WTC11 (cell line): ENCODE results near the gene ACVR2B. TPM values are rescaled to one million over a fixed set of nuclear protein-coding genes. Genes with fewer than 3 reads are reported as not detected.

Experiments used
- ATAC-seq: fragments of 200-7000 bp; cut with Tn5 transposase; 2 replicates; pipeline ENCODE4 v1.10.0; 2021; ENCODE audit warnings: mild to moderate bottlenecking, moderate library complexity
- CTCF ChIA-PET: fragments of 300-600 bp; sonication (Branson Sonifier 250); formaldehyde crosslinking; loops from one replicate; lab custom pipeline; 2021; ENCODE audit warnings: antibody characterized with exemption; lab: Charles Lee
- POLR2A ChIA-PET: fragments of 350-600 bp; sonication (Branson Sonifier 250); formaldehyde crosslinking; loops from one replicate; lab custom pipeline; 2021; ENCODE audit warnings: antibody characterized with exemption; lab: Charles Lee
- DNase-seq: peaks from one replicate; pipeline ENCODE4 v3.0.0; 2021; ENCODE audit warnings: low spot score
- H3K27ac Mint-ChIP-seq: 2 replicates; pipeline ENCODE4 v1.8.0; 2021; ENCODE audit warnings: mixed read lengths
- H3K27me3 Mint-ChIP-seq: 2 replicates; pipeline ENCODE4 v1.8.0; 2021; ENCODE audit warnings: low read depth, mild to moderate bottlenecking, moderate library complexity, mixed read lengths
- H3K36me3 Mint-ChIP-seq: 2 replicates; pipeline ENCODE4 v1.8.0; 2021; ENCODE audit warnings: mixed read lengths
- H3K4me1 Mint-ChIP-seq: 2 replicates; pipeline ENCODE4 v1.8.0; 2022; ENCODE audit warnings: mixed read lengths
- H3K4me3 Mint-ChIP-seq: 2 replicates; pipeline ENCODE4 v1.8.0; 2021; ENCODE audit warnings: mild to moderate bottlenecking, moderate library complexity, mixed read lengths
- H3K9me3 Mint-ChIP-seq: 2 replicates; pipeline ENCODE4 v1.8.0; 2021; ENCODE audit warnings: mixed read lengths
- ATF1 ChIP-seq: sonication (generic); formaldehyde crosslinking; IDR thresholded peaks from 2 replicates; pipeline ENCODE4 v1.8.1; 2023; ENCODE audit warnings: mild to moderate bottlenecking, moderate library complexity, missing genetic modification reagents
- CREB1 ChIP-seq: sonication (generic); formaldehyde crosslinking; IDR thresholded peaks from 2 replicates; pipeline ENCODE4 v1.8.0; 2023; ENCODE audit warnings: mild to moderate bottlenecking, missing genetic modification reagents
- GABPB1 ChIP-seq: sonication (generic); formaldehyde crosslinking; IDR thresholded peaks from 2 replicates; pipeline ENCODE4 v1.8.1; 2023; ENCODE audit warnings: mild to moderate bottlenecking, missing genetic modification reagents
- NFE2L1 ChIP-seq: sonication (generic); formaldehyde crosslinking; IDR thresholded peaks from 2 replicates; pipeline ENCODE4 v1.8.1; 2023; ENCODE audit warnings: missing genetic modification reagents
- PRRX2 ChIP-seq: fragments of 250-450 bp; sonication (Bioruptor Pico); IDR thresholded peaks from 2 replicates; pipeline ENCODE4 v1.8.0; 2021; ENCODE audit warnings: mild to moderate bottlenecking
- RORB ChIP-seq: fragments of 250-450 bp; sonication (Bioruptor Pico); IDR thresholded peaks from 2 replicates; pipeline ENCODE4 v1.9.0; 2021; ENCODE audit warnings: mild to moderate bottlenecking
- TEAD4 ChIP-seq: sonication (generic); formaldehyde crosslinking; IDR thresholded peaks from 2 replicates; pipeline ENCODE4 v1.8.0; 2022; ENCODE audit warnings: mild to moderate bottlenecking, missing genetic modification reagents
- ZNF396 ChIP-seq: fragments of 250-450 bp; sonication (Bioruptor Pico); IDR thresholded peaks from 2 replicates; pipeline ENCODE4 v1.8.0; 2021; ENCODE audit warnings: mild to moderate bottlenecking, moderate library complexity, borderline replicate concordance
- ZNF416 ChIP-seq: fragments of 250-450 bp; sonication (Bioruptor Pico); IDR thresholded peaks from 2 replicates; pipeline ENCODE4 v1.9.0; 2021; ENCODE audit warnings: mild to moderate bottlenecking, inconsistent platforms
- ZNF671 ChIP-seq: fragments of 250-450 bp; sonication (Bioruptor Pico); IDR thresholded peaks from 2 replicates; pipeline ENCODE4 v1.8.0; 2021; ENCODE audit warnings: mild to moderate bottlenecking
- total RNA-seq: library from RNA; stranded (reverse); gene quantifications from 3 replicates; pipeline ENCODE4 v1.2.3, GENCODE V29; 2021
- TF ChIP-seq, protein P1 (sequence below): sonication (generic); formaldehyde crosslinking; IDR thresholded peaks from 2 replicates; pipeline ENCODE4 v1.8.1; 2023; ENCODE audit warnings: mild to moderate bottlenecking, missing genetic modification reagents
- TF ChIP-seq, protein P2 (sequence below): sonication (generic); formaldehyde crosslinking; IDR thresholded peaks from 2 replicates; pipeline ENCODE4 v1.8.0; 2022; ENCODE audit warnings: mild to moderate bottlenecking, missing genetic modification reagents
- TF ChIP-seq, protein P3 (sequence below): sonication (generic); formaldehyde crosslinking; IDR thresholded peaks from 2 replicates; pipeline ENCODE4 v1.8.1; 2023; ENCODE audit warnings: mild to moderate bottlenecking, missing genetic modification reagents, borderline replicate concordance
- TF ChIP-seq, protein P4 (sequence below): sonication (generic); formaldehyde crosslinking; IDR thresholded peaks from 2 replicates; pipeline ENCODE4 v1.8.1; 2023; ENCODE audit warnings: mild to moderate bottlenecking, missing genetic modification reagents, moderate library complexity
- TF ChIP-seq, protein P5 (sequence below): fragments of 250-450 bp; sonication (Bioruptor Pico); IDR thresholded peaks from 2 replicates; pipeline ENCODE4 v1.9.0; 2021; ENCODE audit warnings: mild to moderate bottlenecking
- TF ChIP-seq, protein P6 (sequence below): fragments of 250-450 bp; sonication (Bioruptor Pico); IDR thresholded peaks from 2 replicates; pipeline ENCODE4 v1.8.0; 2021; ENCODE audit warnings: mild to moderate bottlenecking
- TF ChIP-seq, protein P7 (sequence below): sonication (generic); formaldehyde crosslinking; IDR thresholded peaks from 2 replicates; pipeline ENCODE4 v1.8.0; 2023; ENCODE audit warnings: mild to moderate bottlenecking, missing genetic modification reagents
- TF ChIP-seq, protein P8 (sequence below): fragments of 250-450 bp; sonication (Bioruptor Pico); IDR thresholded peaks from 2 replicates; pipeline ENCODE4 v1.9.0; 2021; ENCODE audit warnings: mild to moderate bottlenecking
- TF ChIP-seq, protein P9 (sequence below): fragments of 250-450 bp; sonication (Bioruptor Pico); IDR thresholded peaks from 2 replicates; pipeline ENCODE4 v1.9.0; 2021; ENCODE audit warnings: moderate library complexity, mild to moderate bottlenecking, inconsistent platforms, borderline replicate concordance

Gene ACVR2B
- total RNA-seq, 1 experiment from 2014 or later, result 104 TPM

DNA sequence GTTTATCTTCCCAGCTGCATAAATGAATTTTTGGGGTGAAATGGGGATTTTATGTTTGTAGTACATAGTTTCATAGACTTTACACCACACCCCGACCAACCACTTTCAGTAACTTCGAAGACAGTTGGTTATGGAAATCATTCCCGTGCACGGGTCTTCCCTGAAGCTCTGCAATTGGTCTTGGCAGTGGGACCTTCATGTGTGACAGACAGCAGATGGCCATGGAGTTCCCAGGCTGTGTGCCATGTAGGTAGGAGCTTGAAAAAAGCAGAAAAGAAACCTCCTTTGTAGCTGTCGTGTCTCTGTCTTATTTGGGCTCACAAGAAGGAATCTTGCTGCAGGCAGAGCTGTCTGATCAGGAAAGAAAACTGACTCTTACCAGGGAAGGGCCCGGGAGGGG lies 68.3 kb downstream of the ACVR2B start:
- ChIA-PET CTCF (interaction anchor here (0.5 to 6.1 kb wide), 45 partner anchors 9 to 493 kb away, joined by 3 to 198 read pairs (median 5); partner anchors contain the start of genes EXOG, PLCD1, SCN5A and XYLB), POLR2A (interaction anchor here (0.8 kb wide), 1 partner anchor 119 kb away, joined by 3 read pairs; no protein-coding TSS in a partner anchor)
- Mint-ChIP-seq H3K27me3 (no peaks in the 10 kb centered on the region), H3K27ac (peak overlapping the region; percentile 20; the same call in 1 of the 2 replicates), H3K9me3 (no peaks in the 10 kb centered on the region), H3K36me3 (peaks cover 36% of the 10 kb centered on the region), H3K4me1 (peaks cover 36% of the 10 kb centered on the region), H3K4me3 (no peak overlapping the region)
- ATAC-seq (no peak), DNase-seq (no peak)
- no peak for TF ChIP-seq RORB
- TF ChIP-seq, protein P1, sequence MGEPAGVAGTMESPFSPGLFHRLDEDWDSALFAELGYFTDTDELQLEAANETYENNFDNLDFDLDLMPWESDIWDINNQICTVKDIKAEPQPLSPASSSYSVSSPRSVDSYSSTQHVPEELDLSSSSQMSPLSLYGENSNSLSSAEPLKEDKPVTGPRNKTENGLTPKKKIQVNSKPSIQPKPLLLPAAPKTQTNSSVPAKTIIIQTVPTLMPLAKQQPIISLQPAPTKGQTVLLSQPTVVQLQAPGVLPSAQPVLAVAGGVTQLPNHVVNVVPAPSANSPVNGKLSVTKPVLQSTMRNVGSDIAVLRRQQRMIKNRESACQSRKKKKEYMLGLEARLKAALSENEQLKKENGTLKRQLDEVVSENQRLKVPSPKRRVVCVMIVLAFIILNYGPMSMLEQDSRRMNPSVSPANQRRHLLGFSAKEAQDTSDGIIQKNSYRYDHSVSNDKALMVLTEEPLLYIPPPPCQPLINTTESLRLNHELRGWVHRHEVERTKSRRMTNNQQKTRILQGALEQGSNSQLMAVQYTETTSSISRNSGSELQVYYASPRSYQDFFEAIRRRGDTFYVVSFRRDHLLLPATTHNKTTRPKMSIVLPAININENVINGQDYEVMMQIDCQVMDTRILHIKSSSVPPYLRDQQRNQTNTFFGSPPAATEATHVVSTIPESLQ, result no peak
- no peak for TF ChIP-seq ZNF416 (CRISPR knock-in tag)
- TF ChIP-seq, protein P2, sequence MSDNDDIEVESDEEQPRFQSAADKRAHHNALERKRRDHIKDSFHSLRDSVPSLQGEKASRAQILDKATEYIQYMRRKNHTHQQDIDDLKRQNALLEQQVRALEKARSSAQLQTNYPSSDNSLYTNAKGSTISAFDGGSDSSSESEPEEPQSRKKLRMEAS (CRISPR knock-in tag), result no peak
- no peak for TF ChIP-seq ATF1
- TF ChIP-seq NFE2L1 (CRISPR knock-in tag), result no peak
- TF ChIP-seq, protein P3, sequence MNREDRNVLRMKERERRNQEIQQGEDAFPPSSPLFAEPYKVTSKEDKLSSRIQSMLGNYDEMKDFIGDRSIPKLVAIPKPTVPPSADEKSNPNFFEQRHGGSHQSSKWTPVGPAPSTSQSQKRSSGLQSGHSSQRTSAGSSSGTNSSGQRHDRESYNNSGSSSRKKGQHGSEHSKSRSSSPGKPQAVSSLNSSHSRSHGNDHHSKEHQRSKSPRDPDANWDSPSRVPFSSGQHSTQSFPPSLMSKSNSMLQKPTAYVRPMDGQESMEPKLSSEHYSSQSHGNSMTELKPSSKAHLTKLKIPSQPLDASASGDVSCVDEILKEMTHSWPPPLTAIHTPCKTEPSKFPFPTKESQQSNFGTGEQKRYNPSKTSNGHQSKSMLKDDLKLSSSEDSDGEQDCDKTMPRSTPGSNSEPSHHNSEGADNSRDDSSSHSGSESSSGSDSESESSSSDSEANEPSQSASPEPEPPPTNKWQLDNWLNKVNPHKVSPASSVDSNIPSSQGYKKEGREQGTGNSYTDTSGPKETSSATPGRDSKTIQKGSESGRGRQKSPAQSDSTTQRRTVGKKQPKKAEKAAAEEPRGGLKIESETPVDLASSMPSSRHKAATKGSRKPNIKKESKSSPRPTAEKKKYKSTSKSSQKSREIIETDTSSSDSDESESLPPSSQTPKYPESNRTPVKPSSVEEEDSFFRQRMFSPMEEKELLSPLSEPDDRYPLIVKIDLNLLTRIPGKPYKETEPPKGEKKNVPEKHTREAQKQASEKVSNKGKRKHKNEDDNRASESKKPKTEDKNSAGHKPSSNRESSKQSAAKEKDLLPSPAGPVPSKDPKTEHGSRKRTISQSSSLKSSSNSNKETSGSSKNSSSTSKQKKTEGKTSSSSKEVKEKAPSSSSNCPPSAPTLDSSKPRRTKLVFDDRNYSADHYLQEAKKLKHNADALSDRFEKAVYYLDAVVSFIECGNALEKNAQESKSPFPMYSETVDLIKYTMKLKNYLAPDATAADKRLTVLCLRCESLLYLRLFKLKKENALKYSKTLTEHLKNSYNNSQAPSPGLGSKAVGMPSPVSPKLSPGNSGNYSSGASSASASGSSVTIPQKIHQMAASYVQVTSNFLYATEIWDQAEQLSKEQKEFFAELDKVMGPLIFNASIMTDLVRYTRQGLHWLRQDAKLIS, result no peak
- TF ChIP-seq PRRX2 (CRISPR knock-in tag), result no peak
- TF ChIP-seq, protein P4, sequence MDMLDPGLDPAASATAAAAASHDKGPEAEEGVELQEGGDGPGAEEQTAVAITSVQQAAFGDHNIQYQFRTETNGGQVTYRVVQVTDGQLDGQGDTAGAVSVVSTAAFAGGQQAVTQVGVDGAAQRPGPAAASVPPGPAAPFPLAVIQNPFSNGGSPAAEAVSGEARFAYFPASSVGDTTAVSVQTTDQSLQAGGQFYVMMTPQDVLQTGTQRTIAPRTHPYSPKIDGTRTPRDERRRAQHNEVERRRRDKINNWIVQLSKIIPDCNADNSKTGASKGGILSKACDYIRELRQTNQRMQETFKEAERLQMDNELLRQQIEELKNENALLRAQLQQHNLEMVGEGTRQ (CRISPR knock-in tag), result no peak
- TF ChIP-seq ZNF671 (CRISPR knock-in tag), result no peak
- TF ChIP-seq, protein P5, sequence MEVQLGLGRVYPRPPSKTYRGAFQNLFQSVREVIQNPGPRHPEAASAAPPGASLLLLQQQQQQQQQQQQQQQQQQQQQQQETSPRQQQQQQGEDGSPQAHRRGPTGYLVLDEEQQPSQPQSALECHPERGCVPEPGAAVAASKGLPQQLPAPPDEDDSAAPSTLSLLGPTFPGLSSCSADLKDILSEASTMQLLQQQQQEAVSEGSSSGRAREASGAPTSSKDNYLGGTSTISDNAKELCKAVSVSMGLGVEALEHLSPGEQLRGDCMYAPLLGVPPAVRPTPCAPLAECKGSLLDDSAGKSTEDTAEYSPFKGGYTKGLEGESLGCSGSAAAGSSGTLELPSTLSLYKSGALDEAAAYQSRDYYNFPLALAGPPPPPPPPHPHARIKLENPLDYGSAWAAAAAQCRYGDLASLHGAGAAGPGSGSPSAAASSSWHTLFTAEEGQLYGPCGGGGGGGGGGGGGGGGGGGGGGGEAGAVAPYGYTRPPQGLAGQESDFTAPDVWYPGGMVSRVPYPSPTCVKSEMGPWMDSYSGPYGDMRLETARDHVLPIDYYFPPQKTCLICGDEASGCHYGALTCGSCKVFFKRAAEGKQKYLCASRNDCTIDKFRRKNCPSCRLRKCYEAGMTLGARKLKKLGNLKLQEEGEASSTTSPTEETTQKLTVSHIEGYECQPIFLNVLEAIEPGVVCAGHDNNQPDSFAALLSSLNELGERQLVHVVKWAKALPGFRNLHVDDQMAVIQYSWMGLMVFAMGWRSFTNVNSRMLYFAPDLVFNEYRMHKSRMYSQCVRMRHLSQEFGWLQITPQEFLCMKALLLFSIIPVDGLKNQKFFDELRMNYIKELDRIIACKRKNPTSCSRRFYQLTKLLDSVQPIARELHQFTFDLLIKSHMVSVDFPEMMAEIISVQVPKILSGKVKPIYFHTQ (CRISPR knock-in tag), result no peak

DNA sequence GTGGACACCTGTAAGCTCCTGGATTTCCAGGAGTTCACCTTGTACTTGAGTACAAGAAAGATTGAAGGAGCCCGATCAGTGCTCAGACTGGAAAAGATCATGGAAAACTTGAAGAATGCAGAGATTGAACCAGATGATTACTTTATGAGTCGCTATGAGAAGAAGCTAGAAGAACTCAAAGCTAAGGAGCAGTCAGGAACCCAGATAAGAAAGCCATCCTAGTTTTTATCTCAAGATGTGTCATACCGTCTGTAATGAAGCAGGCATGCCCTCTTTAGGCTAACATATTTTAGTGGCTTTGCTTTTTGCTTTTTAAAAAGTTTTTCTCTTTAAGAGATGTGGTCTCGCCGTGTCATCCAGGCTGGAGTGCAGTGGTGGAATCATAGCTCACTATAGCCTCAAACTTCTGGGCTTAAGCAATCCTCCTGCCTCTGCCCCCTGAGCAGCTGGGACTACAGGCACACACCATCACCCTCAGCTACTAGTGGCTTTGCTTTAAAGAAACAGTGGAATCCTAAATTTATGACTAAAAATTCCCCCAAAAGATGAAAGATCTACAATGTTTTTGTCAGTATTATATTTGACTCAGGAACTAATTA lies 70.5 kb downstream of the ACVR2B start:
- Mint-ChIP-seq H3K27ac (no peak overlapping the region), H3K4me3 (no peak overlapping the region), H3K9me3 (no peaks in the 10 kb centered on the region), H3K4me1 (peaks cover 26% of the 10 kb centered on the region), H3K27me3 (no peaks in the 10 kb centered on the region), H3K36me3 (peaks cover 36% of the 10 kb centered on the region)
- DNase-seq (no peak), ATAC-seq (no peak)
- ChIA-PET CTCF (interaction anchor here (0.9 to 1.7 kb wide), 4 partner anchors 99 to 138 kb away, joined by 3 to 6 read pairs (median 6); no protein-coding TSS in a partner anchor), POLR2A (no interaction called here)
- no peak for TF ChIP-seq ATF1
- TF ChIP-seq GABPB1 (CRISPR knock-in tag), result no peak
- TF ChIP-seq TEAD4 (CRISPR knock-in tag), result no peak
- TF ChIP-seq, protein P6, sequence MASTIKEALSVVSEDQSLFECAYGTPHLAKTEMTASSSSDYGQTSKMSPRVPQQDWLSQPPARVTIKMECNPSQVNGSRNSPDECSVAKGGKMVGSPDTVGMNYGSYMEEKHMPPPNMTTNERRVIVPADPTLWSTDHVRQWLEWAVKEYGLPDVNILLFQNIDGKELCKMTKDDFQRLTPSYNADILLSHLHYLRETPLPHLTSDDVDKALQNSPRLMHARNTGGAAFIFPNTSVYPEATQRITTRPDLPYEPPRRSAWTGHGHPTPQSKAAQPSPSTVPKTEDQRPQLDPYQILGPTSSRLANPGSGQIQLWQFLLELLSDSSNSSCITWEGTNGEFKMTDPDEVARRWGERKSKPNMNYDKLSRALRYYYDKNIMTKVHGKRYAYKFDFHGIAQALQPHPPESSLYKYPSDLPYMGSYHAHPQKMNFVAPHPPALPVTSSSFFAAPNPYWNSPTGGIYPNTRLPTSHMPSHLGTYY (CRISPR knock-in tag), result no peak
- TF ChIP-seq, protein P7, sequence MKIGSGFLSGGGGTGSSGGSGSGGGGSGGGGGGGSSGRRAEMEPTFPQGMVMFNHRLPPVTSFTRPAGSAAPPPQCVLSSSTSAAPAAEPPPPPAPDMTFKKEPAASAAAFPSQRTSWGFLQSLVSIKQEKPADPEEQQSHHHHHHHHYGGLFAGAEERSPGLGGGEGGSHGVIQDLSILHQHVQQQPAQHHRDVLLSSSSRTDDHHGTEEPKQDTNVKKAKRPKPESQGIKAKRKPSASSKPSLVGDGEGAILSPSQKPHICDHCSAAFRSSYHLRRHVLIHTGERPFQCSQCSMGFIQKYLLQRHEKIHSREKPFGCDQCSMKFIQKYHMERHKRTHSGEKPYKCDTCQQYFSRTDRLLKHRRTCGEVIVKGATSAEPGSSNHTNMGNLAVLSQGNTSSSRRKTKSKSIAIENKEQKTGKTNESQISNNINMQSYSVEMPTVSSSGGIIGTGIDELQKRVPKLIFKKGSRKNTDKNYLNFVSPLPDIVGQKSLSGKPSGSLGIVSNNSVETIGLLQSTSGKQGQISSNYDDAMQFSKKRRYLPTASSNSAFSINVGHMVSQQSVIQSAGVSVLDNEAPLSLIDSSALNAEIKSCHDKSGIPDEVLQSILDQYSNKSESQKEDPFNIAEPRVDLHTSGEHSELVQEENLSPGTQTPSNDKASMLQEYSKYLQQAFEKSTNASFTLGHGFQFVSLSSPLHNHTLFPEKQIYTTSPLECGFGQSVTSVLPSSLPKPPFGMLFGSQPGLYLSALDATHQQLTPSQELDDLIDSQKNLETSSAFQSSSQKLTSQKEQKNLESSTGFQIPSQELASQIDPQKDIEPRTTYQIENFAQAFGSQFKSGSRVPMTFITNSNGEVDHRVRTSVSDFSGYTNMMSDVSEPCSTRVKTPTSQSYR (CRISPR knock-in tag), result no peak
- TF ChIP-seq, protein P8, sequence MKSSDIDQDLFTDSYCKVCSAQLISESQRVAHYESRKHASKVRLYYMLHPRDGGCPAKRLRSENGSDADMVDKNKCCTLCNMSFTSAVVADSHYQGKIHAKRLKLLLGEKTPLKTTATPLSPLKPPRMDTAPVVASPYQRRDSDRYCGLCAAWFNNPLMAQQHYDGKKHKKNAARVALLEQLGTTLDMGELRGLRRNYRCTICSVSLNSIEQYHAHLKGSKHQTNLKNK (CRISPR knock-in tag), result no peak
- TF ChIP-seq, protein P9, sequence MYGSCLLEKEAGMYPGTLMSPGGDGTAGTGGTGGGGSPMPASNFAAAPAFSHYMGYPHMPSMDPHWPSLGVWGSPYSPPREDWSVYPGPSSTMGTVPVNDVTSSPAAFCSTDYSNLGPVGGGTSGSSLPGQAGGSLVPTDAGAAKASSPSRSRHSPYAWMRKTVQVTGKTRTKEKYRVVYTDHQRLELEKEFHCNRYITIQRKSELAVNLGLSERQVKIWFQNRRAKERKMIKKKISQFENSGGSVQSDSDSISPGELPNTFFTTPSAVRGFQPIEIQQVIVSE (CRISPR knock-in tag), result no peak
- TF ChIP-seq ZNF396 (CRISPR knock-in tag), result no peak
- TF ChIP-seq CREB1 (CRISPR knock-in tag), result no peak
